ENCODE measurements around the gene CCNH. TPM values are rescaled to one million over a fixed set of nuclear protein-coding genes. Genes with fewer than 3 reads are reported as not detected.

Gene CCNH
- total and polyA plus RNA-seq, 2 experiments from 2014 or later, result 74.4 to 80.2 TPM

DNA sequence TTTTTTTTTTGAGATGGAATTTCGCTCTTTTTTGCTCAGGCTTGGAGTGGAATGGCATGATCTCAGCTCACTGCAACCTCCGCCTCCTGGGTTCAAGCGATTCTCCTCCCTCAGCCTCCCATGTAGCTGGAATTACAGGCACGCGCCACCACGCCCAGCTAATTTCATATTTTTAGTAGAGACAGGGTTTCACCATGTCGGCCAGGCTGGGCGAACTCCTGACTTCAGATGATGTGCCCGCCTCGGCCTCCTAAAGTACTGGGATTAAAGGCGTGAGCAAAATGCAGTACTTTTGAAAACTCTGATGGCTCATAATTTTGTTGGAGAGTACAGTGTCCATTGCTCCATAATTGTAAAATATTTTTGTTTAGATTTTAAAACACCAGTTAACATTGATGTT, 52.6 kb downstream of the CCNH start (continued):
- TF ChIP-seq CTCF (conservative IDR thresholded peaks at IDR 0.05; ENCODE audit: low read depth in 2 of 2) (no peak), CREB1 (CRISPR knock-in tag; IDR thresholded peaks at IDR 0.05; ENCODE audit: low read depth) (no peak), ZNF331 (CRISPR knock-in tag; IDR thresholded peaks at IDR 0.05; ENCODE audit: low read depth) (no peak), EZH2 (IDR thresholded peaks at IDR 0.05; ENCODE audit: low read depth, unreplicated experiment) (no peak), EZH2phosphoT487 (IDR thresholded peaks at IDR 0.05; ENCODE audit: unreplicated experiment) (no peak), REST (IDR thresholded peaks at IDR 0.05; ENCODE audit: unreplicated experiment) (no peak), NANOG (IDR thresholded peaks at IDR 0.05; ENCODE audit: borderline replicate concordance) (no peak), STAT1 (IDR thresholded peaks at IDR 0.05; ENCODE audit: unreplicated experiment) (no peak), POLR2AphosphoS5 (IDR thresholded peaks at IDR 0.05; ENCODE audit: low read depth) (no peak), JUNB (IDR thresholded peaks at IDR 0.05; ENCODE audit: unreplicated experiment) (no peak), ETS1 (IDR thresholded peaks at IDR 0.05) (no peak)

- Histone ChIP-seq H3K36me3 (ENCODE audit: insufficient read depth) (no peaks in the 10 kb centered on the region), H4K20me1 (replicated peaks; ENCODE audit: insufficient read depth) (no peaks in the 10 kb centered on the region), H3K4me1 (ENCODE audit: insufficient read depth) (peaks cover 8% of the 10 kb centered on the region; the same call in 1 of the 2 replicates), H3K9me2 (ENCODE audit: insufficient read depth) (no peaks in the 10 kb centered on the region), H3K27ac (ENCODE audit: low read depth) (no peak overlapping the region), H3K79me2 (replicated peaks; ENCODE audit: insufficient read depth) (no peaks in the 10 kb centered on the region), H3K4me3 (no peak overlapping the region), H3K4me2 (no peak overlapping the region), H2AFZ (no peak overlapping the region), H3K27me3 (ENCODE audit: insufficient read depth) (no peaks in the 10 kb centered on the region), H3F3A (replicated peaks; ENCODE audit: low read depth) (no peaks in the 10 kb centered on the region)
- no peak for ATAC-seq
- no peak overlapping the region for H3K4me3 Mint-ChIP-seq
- no peaks in the 10 kb centered on the region for H3K27me3 Mint-ChIP-seq (ENCODE audit: insufficient read depth, low read depth, poor library complexity)
- H3K9me3 Mint-ChIP-seq, result no peaks in the 10 kb centered on the region
- H3K36me3 Mint-ChIP-seq (ENCODE audit: low read depth), result peaks cover 10% of the 10 kb centered on the region; the same call in 2 of the 3 replicates
- peaks cover 8% of the 10 kb centered on the region; the same call in 2 of the 3 replicates for H3K4me1 Mint-ChIP-seq
- peak; percentile 57 for DNase-seq (ENCODE audit: low spot score)
- H3K27ac Mint-ChIP-seq, result no peak overlapping the region
- TF ChIP-seq EZH2 (IDR thresholded peaks at IDR 0.05; ENCODE audit: low read depth, unreplicated experiment), result no peak
- no peak for TF ChIP-seq REST (IDR thresholded peaks at IDR 0.05; ENCODE audit: unreplicated experiment)
- no peak for TF ChIP-seq ZNF331 (CRISPR knock-in tag; IDR thresholded peaks at IDR 0.05; ENCODE audit: low read depth)
- no peak for TF ChIP-seq POLR2AphosphoS5 (IDR thresholded peaks at IDR 0.05; ENCODE audit: low read depth)
- no peak for TF ChIP-seq EZH2phosphoT487 (IDR thresholded peaks at IDR 0.05; ENCODE audit: unreplicated experiment)
- no peak for TF ChIP-seq ZNF114 (CRISPR knock-in tag; IDR thresholded peaks at IDR 0.05)
- no peak for TF ChIP-seq CTCF (conservative IDR thresholded peaks at IDR 0.05; ENCODE audit: low read depth in 2 of 2)
- TF ChIP-seq ETS1 (IDR thresholded peaks at IDR 0.05), result no peak
- TF ChIP-seq JUNB (IDR thresholded peaks at IDR 0.05; ENCODE audit: unreplicated experiment), result no peak
Measured at GRCh38 chr5:87359106-87359505, 53.6 kb downstream of the CCNH start.

All from GM23338 (cell line).